COLO829 (cell line): ENCODE results near the gene SELENOH.

Experiments used
- DNase-seq: peaks from one replicate; pipeline ENCODE4 v3.0.0; 2012; ENCODE audit warnings: low spot score

SELENOH gene

DNA sequence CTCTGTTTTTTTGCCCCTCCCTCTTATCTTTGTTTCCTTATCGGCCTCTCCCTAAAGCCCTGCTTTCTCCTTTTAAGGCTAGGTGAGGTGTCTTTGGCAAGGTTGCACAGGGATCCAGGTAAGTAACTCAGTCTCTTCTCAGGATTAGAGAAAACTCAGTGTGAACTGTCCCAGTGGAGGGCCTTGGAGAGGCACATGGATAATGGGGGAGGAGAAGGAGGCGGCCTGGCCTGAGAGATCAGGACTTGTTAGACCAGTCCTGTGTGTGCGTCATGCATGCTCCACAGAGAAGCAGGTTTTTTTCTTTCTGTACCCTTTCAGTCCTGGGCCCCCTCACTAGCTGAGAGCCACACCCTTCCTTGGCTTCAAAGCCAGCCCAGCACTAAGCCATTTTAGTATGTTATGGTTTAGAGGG, 40.2 kb downstream of the SELENOH start:
- DNase-seq, result no peak

DNA sequence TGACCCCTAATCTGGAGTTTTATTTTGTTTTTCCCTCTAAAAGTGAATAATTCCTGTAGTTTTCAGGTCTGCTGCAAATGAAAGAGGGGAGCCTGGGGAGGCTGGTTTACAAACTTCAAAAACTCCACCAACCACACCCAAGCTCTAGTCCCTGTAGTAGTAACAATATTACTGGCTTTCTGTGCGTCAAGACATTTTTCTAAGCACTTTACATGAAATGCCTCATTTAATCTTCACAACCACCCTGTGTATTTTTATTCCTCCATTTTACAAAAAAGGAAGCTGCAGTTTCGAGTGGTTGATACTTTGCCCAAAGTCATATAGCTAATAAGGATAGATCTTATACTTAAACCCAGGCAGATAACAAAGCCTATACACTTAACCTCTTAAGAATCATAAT, 43.8 kb downstream of the SELENOH start:
- DNase-seq, result no peak

DNA sequence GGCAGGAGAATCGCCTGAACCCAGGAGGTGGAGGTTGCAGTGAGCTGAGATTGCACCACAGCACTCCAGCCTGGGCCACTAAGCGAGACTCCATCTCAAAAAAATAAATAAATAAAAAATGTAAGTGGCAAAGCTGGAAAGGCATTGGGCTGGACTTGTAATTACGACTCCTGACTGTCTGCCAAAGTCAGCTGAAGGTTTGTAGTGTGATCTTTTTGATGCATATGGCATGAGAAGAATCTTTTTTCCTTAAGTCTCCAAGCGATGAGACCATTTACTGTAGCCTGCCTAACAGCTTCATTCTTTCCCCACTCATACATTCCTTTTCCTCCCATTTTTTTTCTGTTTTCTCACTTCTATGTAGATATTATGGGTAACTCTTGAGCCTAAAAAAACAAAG, 45.1 kb downstream of the SELENOH start:
- no peak for DNase-seq

DNA sequence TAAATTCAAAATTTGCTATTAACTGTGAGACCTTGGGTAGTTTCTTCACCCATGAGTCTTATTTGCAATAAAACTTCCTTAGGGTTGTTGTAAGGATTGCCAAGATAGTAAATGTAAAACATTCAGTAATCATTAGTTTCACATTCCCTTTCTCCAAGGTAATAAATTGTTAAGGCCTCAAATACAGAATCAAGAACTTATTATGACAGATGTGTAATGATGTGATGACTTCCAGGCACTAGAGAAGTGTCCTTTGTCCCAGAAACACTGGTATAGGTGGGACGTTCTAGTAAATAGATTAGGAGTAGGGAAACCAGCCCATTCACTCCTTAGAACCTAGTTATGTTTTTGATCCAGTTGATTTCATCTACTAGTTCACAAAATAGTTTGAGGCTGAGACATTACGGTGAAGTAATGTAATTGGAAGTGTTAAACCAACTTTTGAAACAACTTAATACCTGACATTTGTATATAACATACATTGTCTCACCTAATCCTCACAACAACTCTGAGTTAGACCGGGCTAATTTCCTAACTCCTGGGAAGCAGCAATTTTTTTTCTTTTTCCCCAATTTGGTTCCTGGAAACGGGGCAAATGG, 45.8 kb downstream of the SELENOH start:
- no peak for DNase-seq

DNA sequence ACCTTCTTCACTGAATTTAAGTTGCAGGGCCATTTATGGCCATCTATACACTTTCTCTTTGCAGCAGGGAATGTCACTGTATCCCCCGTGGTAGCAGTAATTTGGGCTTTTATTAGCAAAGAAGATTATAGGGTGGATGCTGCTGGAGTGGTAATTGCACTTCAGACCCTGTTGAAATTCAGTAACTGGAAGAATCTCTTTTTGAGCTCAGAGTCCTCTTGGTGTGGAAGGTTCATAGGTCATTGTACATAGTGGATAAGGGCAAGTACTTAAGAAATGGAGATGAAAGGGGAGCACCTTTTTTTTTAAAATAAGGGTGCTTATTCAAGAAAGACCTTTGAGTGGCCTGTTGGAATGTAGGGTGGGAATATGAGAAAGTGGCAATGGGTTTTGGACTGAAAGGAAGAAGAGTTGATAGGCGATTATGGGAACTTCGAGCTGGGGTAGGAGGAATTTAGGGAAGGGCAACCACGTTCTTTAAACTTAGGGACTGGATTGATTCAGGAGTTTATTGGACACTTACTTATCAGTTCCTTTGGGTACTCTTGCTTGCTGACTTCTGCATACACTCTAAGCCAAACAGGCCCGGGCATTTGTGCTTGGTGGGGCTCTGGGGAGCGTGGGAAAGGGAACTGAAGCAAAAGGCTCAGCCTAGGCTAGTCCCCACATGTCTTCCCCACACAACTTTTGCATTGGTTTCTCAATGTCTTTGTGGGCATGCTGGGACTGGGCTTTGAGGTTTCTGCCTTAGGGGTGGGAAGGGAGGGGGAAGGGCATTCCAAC, 46.8 kb downstream of the SELENOH start:
- DNase-seq, result no peak

DNA sequence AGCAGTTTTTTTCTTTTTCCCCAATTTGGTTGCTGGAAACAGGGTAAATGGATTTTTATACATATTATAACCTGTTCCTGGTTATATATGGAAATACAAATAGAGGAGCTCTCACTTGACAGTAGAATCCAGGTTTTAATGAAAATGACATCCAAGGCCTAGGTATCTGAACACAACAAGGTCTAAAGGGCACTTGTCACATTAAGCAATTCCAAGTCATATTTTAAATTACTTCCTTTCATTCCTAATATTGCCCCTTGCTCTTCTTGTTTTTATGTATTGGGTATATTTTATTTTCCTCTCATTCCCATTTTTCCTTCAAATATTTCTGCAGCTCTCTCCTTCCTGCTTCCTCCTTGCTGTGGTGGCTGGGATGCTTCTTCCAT, 47.4 kb downstream of the SELENOH start:
- DNase-seq, result no peak

DNA sequence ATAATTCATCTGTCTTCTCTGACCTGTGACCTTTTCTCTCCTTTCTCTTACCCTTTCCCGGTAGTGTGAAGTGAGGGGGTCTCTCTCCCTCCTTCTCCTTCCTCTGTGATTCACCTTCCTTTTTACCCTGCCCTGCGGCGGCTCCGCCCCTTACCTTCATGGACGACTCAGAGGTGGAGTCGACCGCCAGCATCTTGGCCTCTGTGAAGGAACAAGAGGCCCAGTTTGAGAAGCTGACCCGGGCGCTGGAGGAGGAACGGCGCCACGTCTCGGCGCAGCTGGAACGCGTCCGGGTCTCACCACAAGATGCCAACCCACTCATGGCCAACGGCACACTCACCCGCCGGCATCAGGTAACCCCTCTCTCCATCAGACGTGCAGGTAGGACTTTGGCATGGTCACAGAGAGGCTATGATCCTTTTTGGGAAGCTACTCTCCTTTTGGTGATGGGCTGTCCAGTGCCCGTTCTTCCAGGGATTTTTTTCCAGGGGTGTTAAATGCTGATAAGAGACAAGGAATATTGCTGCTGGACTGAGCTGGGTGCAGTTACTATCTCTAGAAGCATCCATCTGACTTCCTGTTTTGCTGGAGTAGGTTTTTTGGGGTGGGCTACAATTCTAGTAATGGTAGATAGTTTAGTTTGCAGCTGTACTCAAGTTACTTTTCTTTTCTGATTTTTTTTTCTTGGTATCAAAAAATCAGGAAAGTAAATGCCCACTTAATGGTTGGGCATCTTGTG, 50.2 kb downstream of the SELENOH start:
- no peak for DNase-seq

DNA sequence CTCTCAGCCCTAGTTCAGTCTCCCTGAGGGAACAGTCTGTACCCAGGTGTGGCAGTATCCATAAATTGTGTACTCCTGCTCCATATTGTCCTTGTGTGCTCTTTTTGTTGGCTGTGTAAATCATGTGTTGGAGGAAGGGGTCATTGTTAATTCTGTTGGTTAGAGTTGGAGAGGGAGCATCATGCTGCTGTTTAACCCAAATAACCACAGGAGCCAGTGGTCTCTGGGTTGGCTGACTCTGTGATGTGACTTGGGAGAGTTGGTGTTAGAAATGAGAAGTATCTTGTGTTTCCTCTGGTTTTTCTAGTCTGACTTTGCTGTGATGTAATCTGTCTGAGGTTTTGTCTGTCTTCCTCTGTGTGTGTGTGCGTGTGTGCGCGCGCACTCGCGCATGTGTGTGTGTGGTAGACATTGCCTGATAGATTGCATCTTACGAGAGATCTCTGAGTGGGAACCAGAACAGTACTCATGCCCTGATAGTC, 50.8 kb downstream of the SELENOH start:
- DNase-seq, result no peak

DNA sequence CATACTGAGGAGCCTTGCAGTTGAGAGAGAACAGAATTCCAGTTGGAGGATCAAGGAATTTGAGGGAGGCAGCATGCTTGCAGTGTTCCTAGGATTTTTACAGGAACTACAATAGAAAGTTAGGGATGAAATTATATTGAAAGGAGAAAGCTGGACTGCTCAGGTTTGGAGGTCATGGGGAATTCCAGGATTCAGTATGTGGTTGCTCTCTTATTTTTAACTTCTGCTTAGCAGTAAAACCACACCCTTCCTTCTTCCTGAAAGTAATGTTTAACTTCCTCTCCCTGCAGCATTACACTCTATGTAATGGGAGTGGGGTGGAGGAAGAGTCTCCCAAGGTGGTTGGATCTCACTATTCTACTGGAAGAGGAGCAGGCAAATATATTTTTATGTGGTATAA, 51.6 kb downstream of the SELENOH start:
- DNase-seq, result no peak
